Bone marrow (tissue), 2 donors: Measurements from ENCODE around the gene PROCR.
"Not testable (repeated sequence)": the region's sequence is repeated elsewhere in the genome, so short reads cannot be mapped to it uniquely, and the experiment has no call there.

Experiments
- DNase-seq, 2 donors: peaks; one replicate each; lab custom pipeline; 2025; lab: John Stamatoyannopoulos, UW

The PROCR gene

DNA sequence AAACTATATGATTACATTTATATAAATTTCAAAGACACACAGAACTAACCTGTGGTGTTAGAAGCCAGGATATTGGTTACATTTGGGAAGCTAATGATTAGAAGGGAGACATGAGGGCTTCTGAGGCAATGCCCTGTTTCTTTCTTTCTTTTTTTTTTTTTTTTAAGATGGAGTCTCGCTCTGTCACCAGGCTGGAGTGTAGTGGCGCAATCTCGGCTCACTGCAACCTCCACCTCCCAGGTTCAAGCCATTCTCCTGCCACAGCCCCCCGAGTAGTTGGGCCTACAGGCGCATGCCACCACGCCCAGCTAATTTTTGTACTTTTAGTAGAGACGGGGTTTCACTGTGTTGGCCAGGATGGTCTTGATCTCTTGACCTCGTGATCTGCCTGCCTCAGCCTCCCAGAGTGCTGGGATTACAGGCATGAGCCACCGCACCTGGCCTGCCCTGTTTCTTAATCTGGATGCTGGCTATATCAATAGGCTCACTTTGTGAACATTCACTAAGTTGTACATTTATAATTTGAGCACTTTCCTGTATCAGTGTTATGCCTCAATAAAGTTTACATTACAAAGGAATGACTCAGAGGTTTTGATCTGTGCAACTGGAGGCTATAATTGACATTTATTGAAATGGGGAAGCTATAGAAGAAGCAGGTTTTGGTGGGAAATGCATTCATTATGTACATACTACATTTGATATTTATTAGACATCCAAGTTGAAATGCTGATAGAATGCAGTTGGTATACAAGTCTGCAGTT lies 21.3 kb downstream of the PROCR start:
- not testable (repeated sequence) for DNase-seq

DNA sequence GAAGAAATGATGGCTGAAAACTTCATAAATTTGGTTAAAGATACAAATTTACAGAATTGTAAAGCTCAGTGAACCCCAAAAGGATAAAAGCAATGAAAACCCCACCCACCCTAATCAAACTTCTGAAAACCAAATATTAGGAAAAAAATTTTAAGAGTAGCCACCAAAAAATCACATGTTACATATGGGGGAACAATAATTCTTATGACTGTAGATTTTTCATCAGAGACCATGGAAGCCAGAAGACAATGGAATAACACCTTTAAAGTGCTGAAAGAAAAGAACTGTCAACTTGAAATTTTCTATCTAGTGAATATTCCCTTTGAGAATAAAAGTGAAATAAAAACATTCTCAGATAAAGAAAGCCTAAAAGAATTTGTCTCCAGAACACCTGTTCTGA lies 24.4 kb downstream of the PROCR start:
- DNase-seq = no peak

DNA sequence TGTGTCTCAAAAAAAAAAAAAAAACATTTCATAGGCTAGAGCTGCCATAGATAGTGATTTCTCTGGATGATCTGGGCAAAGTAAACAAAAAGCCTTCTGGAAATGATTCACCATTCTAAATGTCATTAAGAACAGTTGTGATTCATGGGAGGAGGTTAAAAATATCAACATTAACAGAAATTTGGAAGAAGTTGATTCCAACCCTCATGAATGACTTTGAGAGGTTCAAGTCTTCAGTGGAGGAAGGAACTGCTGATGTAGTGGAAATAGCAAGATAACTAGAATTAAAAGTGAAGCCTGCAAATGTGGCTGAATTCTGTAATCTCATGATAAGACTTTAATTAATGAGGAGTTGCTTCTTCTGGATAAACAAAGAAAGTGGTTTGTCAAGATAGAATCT lies 27.9 kb downstream of the PROCR start:
- no peak for DNase-seq

DNA sequence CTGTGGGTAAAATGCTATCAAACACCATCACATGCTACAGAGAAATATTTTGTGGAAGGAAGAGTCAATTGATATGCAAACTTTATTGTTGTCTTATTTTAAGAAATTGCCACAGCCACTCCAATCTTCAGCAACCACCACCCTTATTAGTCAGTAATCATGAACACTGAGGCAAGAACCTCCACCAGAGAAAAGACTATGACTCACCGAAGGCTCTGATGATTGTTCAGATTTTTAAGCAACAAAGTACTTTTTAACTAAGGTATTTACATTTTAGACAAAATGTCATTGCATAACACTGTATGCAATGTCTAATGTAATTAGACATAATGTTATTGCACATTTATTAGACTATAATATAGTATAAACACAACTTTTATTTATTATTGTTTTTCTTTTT lies 28.4 kb downstream of the PROCR start:
- DNase-seq = no peak

DNA sequence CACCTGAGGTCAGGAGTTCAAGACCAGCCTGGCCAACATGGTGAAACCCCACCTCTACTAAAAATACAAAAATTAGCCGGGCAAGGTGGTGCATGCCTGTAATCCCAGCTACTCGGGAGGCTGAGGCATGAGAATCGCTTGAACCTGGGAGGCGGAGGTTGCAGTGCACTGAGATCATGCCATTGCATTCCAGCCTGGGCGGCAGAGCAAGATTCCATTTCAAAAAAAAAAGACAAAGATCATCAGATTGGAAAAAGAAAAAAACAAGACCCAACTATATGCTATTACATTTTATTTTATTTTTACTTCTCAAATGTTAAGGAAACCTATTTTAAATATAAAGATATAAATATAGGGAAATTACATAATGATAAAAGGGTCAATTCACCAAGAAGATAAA lies 29.6 kb downstream of the PROCR start:
- not testable (repeated sequence) for DNase-seq

DNA sequence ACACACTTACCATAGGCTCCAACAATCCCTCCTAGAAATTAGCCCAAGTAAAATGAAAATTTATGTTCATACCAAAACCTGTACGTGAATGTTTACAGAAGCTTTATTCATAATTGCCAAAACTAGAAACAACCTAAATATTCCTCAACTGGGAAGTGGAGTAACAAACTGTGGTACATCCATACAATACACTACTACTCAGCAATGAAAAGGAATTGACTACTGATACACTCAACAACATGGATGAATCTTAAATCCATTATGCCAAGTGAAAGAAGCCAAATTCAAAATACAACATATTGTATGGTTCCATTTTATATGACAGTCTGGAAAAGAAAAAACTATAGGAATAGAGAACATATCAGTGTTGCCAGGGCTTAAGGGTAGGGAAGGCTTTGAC lies 34.9 kb downstream of the PROCR start:
- no peak for DNase-seq

DNA sequence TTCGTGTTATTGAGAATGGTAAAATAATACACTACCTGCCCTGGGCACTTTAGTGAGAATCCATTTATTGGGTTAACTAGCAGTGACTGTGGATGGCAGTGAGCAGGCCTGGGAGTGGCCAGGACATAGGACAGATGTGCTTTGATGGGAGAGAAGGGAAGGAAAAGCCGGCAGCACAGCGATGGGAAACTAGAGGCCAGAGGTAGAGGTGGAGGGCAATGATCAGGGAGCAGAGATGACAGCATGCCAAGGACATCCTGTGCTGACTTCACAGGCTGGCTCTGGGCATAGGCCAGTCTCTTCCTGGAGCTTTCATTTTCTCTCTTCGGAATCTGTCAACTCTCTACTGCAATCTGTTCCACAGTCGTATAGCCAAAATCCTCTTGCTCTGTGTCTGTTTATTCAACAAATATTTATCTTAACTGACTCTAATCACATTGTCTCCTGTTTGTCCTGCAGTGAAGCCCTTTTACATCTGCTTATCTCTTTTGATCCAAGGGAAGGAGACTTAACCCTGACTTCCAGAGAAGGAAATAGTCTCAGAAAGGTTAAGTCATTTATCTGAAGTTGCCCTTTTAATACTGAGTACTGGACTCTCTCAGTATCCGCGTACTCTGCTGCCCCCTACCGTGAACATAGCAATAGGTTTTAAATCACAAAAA lies 36.2 kb downstream of the PROCR start:
- peak; percentile 16 to 68 for DNase-seq

DNA sequence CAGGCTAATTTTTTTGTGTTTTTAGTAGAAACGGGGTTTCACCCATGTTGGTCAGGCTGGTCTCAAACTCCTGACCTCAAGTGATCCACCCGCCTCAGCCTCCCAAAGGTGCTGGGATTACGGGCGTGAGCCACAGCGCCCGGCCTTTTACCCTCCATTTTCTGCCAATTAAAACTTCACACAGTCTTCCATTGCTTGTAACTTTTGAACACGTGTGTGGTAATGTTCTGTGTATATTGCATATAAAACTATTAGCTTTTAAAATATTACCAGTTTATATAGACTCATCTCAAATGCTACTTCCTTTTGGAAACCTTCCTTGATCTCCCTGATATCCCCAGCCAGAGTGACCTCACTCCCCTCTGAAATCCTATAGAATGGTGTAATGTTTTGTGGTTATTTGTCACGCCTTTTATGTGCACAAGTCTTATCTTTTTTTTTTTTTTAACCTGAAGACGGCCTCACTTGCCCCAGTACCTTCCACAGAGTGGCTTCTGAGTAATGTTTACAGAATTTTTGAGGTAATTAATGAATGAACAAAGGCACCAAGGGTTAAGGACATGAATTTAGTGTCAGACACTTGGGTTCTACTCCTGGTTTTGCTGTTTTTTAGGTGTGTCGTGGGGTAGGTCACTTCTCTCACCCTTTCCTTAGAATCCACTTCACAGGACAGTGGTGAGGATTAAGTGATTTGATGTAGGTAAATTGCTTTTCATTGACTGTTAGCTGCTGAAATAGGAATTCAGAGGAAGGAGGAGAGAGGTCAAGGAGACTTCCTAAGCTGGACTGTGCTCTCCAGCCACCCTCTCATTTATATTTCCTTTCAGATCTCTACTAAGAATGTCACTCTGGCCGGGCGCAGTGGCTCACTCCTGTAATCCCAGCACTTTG lies 43.4 kb downstream of the PROCR start:
- DNase-seq = no peak

DNA sequence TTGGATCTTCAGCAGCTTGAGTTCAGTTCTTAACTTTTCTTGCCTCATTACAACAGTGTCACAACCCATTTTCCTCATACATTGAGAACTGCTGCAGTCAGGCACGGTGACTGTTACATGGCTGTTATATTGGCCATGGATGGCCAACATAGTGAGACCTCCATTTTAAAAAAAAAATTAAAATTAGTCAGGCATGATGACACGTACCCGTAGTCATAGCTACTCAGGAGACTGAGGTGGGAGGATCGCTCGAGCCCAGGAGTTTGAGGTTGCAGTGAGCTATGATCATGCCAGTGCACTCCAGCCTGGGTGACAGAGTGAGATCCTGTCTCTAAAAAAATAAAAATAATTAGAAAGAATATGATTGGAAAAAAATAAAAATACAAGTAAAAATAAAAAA lies 44.7 kb downstream of the PROCR start:
- no peak for DNase-seq

DNA sequence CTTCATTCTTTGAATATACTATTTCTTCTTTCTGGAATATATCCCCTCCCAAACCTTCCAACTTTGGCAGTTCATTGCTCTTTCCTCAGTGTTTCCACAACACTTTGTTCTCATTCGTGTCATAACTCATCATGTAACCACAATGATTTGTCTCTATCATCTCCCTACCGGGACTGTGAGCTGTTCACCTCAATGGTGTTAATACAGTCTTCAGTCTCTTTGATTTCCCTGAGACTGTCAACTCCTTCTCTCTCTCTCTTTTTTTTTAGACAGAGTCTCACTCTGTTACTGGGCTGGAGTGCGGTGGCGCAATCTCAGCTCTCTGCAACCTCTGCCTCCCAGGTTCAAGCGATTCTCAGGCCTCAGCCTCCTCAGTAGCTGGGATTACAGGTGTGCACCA lies 52.1 kb downstream of the PROCR start:
- no peak for DNase-seq

DNA sequence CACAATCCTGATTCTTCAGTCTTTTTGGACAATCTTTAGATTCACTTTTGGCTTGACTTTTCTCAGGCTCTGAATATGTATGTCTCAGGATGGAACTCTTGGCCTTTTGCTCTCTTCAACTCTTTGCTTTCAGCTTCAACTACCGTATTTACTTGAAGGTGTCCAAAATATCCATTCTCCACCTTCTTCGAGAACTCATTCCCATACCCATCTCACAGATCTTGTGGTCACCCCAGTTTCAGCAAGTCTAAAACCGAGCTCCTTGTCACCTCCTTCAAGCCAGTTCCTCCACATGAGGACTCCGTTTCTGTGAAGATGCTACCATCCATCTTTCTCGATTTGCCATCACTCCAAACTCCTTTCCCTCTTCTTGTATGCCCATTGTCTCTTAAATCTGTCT lies 52.7 kb downstream of the PROCR start:
- DNase-seq = no peak

DNA sequence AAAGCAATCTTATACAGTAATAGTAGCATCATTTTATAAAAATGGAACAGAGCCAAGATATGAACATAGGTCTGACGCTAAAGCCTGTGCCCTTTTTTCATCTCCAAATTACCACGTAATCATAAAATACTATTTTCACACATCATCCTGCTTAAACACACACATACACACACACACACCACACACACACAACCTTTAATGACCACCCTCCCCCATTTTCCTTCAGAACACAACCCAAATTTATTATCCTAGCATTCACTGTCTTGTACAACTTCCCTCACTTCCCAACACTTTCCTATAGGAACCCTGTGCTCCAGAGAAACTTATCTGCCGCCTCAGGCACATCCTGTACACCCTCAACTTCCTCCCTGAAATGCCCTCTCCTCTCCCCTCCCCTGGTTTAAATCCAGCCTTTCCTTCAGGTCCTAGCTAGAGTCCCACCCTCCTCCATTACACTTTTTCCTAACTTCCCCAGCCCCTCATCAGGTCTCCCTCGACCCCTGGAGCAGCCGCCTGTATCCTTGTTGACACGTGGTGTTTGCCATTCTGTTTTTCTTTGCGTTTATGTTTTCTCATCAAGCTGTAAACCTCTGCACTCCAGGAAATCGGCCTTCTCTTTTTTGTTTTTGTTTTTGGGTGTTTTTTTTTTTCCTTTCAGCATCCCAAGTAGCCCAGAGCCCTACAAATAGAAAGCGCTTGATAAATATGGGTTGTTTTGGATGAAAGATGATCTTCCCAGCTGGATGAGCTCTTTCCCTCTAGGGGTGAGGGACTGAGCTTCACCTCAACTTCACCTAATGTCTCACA lies 53.6 kb downstream of the PROCR start:
- DNase-seq = no peak

DNA sequence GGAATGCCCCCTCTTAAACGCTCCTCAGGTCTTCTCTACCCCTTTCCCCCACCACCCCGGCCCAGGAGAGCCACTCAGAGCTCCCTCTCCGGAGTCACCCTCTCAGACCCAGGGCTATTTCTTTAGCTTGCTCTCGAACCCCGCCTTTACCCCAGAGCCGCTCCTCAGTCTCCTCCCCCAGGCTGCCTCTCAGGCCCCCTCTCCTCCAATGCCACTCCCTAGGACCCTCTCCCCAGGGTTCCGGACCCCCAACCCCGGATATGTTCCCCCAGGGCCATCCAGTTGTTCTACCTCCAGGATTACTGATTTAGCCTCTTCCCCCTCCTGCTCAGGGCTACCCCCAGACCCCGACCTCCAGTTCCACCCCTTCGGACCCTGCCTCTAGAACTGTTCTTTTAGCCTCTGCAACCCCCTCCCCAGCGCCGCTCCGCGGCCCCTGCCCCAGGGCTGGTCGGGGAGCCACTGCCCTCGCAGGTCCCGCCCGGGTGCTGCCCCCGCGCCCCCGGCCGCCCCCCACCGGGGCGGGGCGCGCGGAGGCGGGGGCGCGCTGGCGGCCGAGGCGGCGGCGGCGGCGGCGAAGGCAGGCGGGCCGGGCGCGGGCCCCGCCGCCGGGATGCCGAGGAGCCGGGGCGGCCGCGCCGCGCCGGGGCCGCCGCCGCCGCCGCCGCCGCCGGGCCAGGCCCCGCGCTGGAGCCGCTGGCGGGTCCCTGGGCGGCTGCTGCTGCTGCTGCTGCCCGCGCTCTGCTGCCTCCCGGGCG lies 54.4 kb downstream of the PROCR start, which contains the start of gene MMP24:
MMP24 (plus strand) TSS at position 565 of the 758 bp plus-strand sequence; CDS start at position 614, 49 bp downstream.
- no peak for DNase-seq
